GM12878 (cell line): ENCODE data around the gene LARGE1. TPM values are rescaled to one million over a fixed set of nuclear protein-coding genes. Genes with fewer than 3 reads are reported as not detected.

Source experiments
- ATAC-seq: fragments of 200-7000 bp; cut with Tn5 transposase; 3 replicates; pipeline ENCODE4 v1.9.1; 2020; ENCODE audit warnings: mild to moderate bottlenecking, moderate library complexity
- BruUV-seq: library from RNA; stranded (reverse); fragments of 400-500 nt; replicated peaks from 2 replicates; lab custom pipeline; 2021; lab: Mats Ljungman, UMichigan
- CTCF ChIA-PET: fragments of 300-600 bp; sonication (Branson Sonifier 250); formaldehyde crosslinking; extraction: SDS; loops from one replicate; lab custom pipeline; 2021; ENCODE audit warnings: inconsistent platforms; lab: Yijun Ruan, JAX
- POLR2A ChIA-PET: fragments of 350-600 bp; formaldehyde crosslinking; extraction: SDS; loops from one replicate; lab custom pipeline; 2021; ENCODE audit warnings: inconsistent platforms; lab: Charles Lee
- RAD21 ChIA-PET: fragments of 300-600 bp; sonication (Branson Sonifier 250); formaldehyde crosslinking; loops from one replicate; lab custom pipeline; 2023; ENCODE audit warnings: antibody characterized with exemption; ENCODE audit not compliant: unreplicated experiment; lab: Charles Lee
- SMC1A ChIA-PET: fragments of 300-600 bp; sonication (Branson Sonifier 250); formaldehyde crosslinking; loops from one replicate; lab custom pipeline; 2023; ENCODE audit not compliant: unreplicated experiment, uncharacterized antibody; lab: Charles Lee
- DNase-seq: peaks from one replicate; pipeline ENCODE4 v3.0.0-alpha.2; 2011; ENCODE audit warnings: low read depth, low spot score
- FAIRE-seq: peaks from 3 replicates; lab custom pipeline; 2011; peaks lifted over from hg19 to GRCh38; lab: Jason Lieb, UNC
- H2AFZ ChIP-seq: 2 replicates; pipeline ENCODE4 v1.6.0; 2011; ENCODE audit warnings: low read depth, low read length, control low read depth; ENCODE audit not compliant: control insufficient read depth
- H3K27ac ChIP-seq: 2 replicates; pipeline ENCODE4 v1.5.1; 2011; ENCODE audit warnings: control low read depth; ENCODE audit not compliant: control insufficient read depth, insufficient read depth
- H3K27me3 ChIP-seq, 2 experiments: replicated peaks in 1 of 2; 2 replicates each; pipeline versions ENCODE4 v1.6.0 to v1.6.1; 2011; ENCODE audit warnings: low read length in 1 of 2; ENCODE audit not compliant: control insufficient read depth in 2 of 2, insufficient read depth in 2 of 2
- H3K36me3 ChIP-seq, 2 experiments: 2 replicates each; pipeline ENCODE4 v1.5.1; 2011; ENCODE audit warnings: low read length in 1 of 2; ENCODE audit not compliant: control insufficient read depth in 2 of 2, insufficient read depth in 2 of 2
- H3K4me1 ChIP-seq: 2 replicates; pipeline ENCODE4 v1.6.1; 2011; ENCODE audit warnings: mild to moderate bottlenecking, low read length, moderate library complexity, mixed read lengths; ENCODE audit not compliant: control insufficient read depth, insufficient read depth
- H3K4me2 ChIP-seq: 2 replicates; pipeline ENCODE4 v1.6.0; 2011; ENCODE audit warnings: control low read depth; ENCODE audit not compliant: control insufficient read depth, insufficient read depth
- H3K4me3 ChIP-seq: fragments of 200-600 bp; sonication (generic); 2 replicates; pipeline ENCODE4 v1.5.1; 2016
- H3K79me2 ChIP-seq: 2 replicates; pipeline ENCODE4 v1.6.0; 2011; ENCODE audit warnings: low read length; ENCODE audit not compliant: control insufficient read depth, insufficient read depth
- H3K9ac ChIP-seq: 2 replicates; pipeline ENCODE4 v1.8.0; 2011; ENCODE audit warnings: low read length, control low read depth, mixed read lengths; ENCODE audit not compliant: control insufficient read depth, insufficient read depth
- H3K9me3 ChIP-seq: replicated peaks from 3 replicates; pipeline ENCODE4 v1.5.1; 2011; ENCODE audit warnings: mild to moderate bottlenecking, low read length; ENCODE audit not compliant: control insufficient read depth, insufficient read depth
- H4K20me1 ChIP-seq: 2 replicates; pipeline ENCODE4 v1.6.0; 2011; ENCODE audit not compliant: control insufficient read depth, insufficient read depth
- CBX3 ChIP-seq: fragments of 200-600 bp; sonication (generic); IDR thresholded peaks from 2 replicates; pipeline ENCODE4 v1.6.1; 2016; ENCODE audit warnings: low read depth, borderline replicate concordance
- CHD4 ChIP-seq: fragments of 200-600 bp; sonication (generic); IDR thresholded peaks from 2 replicates; pipeline ENCODE4 v1.6.1; 2016; ENCODE audit warnings: mild to moderate bottlenecking
- NFIC ChIP-seq: IDR thresholded peaks from 2 replicates; pipeline ENCODE4 v1.6.1; 2012; ENCODE audit warnings: low read depth, mild to moderate bottlenecking, inconsistent platforms, low read length, moderate library complexity
- PAX5 ChIP-seq: IDR thresholded peaks from 2 replicates; pipeline ENCODE4 v1.6.1; 2011; ENCODE audit warnings: low read depth, low read length, borderline replicate concordance
- SRF ChIP-seq, 2 experiments: IDR thresholded peaks; 2 replicates each; pipeline ENCODE4 v1.6.1; 2011; ENCODE audit warnings: low read depth in 2 of 2, low read length in 2 of 2, mild to moderate bottlenecking in 1 of 2, moderate library complexity in 1 of 2
- TCF7 ChIP-seq: IDR thresholded peaks from 2 replicates; pipeline ENCODE4 v1.6.1; 2014; ENCODE audit warnings: antibody characterized with exemption, borderline replicate concordance
- WGBS: methylation state at CpG from one replicate; pipeline ENCODE4 v1.1.6; 2016; ENCODE audit warnings: low lambda C conversion rate; ENCODE audit not compliant: insufficient replicate concordance, insufficient coverage; ENCODE audit errors: missing lambda C conversion rate; 5-methylcytosine and 5-hydroxymethylcytosine counted together
- in situ Hi-C: fragments of 300-500 bp; cut with MboI; formaldehyde crosslinking; loops from 9 replicates; pipeline ENCODE4 v1.14.3; 2018; ENCODE audit warnings: mixed read lengths
- intact Hi-C: fragments of 100-400 bp; cut with micrococcal nuclease; formaldehyde crosslinking; loops from one replicate; pipeline ENCODE4 v1.14.2; 2022; ENCODE audit not compliant: unreplicated experiment
- polyA plus RNA-seq, 11 experiments: library from polyadenylated mRNA; depleted of rRNA in 4 of 11; unstranded in 6 of 11; stranded (reverse) in 5 of 11; fragments of >200 nt; fragmentation: Nextera tagmentation in 4 of 11; fragmentation: Illumina TruSeq in 1 of 11; extraction: Ambion mirVana in 4 of 11; extraction: Trizol in 1 of 11; gene quantifications; 1 replicate in 1 of 11; 2 replicates in 10 of 11; pipeline versions ENCODE4 v1.2.1 to v1.2.3, GENCODE V29; 2011 to 2016; ENCODE audit warnings: inconsistent platforms in 2 of 11, missing spikeins in 2 of 11, low read depth in 1 of 11
- total RNA-seq, 4 experiments: library from RNA; depleted of rRNA in 3 of 4; stranded (reverse); fragments of >200 nt in 3 of 4; fragmentation: Illumina TruSeq in 1 of 4; extraction: Trizol in 1 of 4; gene quantifications; 2 replicates each; pipeline versions ENCODE4 v1.2.1 to v1.2.3, GENCODE V29; 2013 to 2021

LARGE1 gene
- total and polyA plus RNA-seq, 10 of the 15 experiments (the other 5 are each of a cell fraction or from before 2014, with no cell fraction given): 3.2 to 41.4 (median 17.3) TPM

- ChIA-PET SMC1A (interaction anchor here (0.7 to 4.4 kb wide), 13 partner anchors 9 to 351 kb away, joined by 3 to 48 read pairs (median 4); no protein-coding TSS in a partner anchor), RAD21 (interaction anchor here (1.1 to 3.2 kb wide), 7 partner anchors 9 to 352 kb away, joined by 4 to 15 read pairs (median 9); no protein-coding TSS in a partner anchor), POLR2A (interaction anchor here (0.8 kb wide), 1 partner anchor 270 kb away, joined by 3 read pairs; no protein-coding TSS in a partner anchor), CTCF (interaction anchor here (0.8 to 7.2 kb wide), 9 partner anchors 9 to 349 kb away, joined by 3 to 68 read pairs (median 4); no protein-coding TSS in a partner anchor)
- no peak for FAIRE-seq
- Histone ChIP-seq H4K20me1 (no peaks in the 10 kb centered on the region), H3K9ac (no peak overlapping the region), H3K79me2 (no peaks in the 10 kb centered on the region; the same call in 1 of the 2 replicates), H3K27me3 (no peaks in the 10 kb centered on the region), H3K4me1 (peaks cover 49% of the 10 kb centered on the region), H3K27ac (no peak overlapping the region), H2AFZ (no peak overlapping the region), H3K36me3 (no peaks in the 10 kb centered on the region), H3K9me3 (no peaks in the 10 kb centered on the region; the same call in 2 of the 3 replicates), H3K4me3 (no peak overlapping the region), H3K4me2 (peak overlapping the region; percentile 92; the same call in 1 of the 2 replicates)
- intact Hi-C loops: loop anchor here (2.0 to 5.0 kb wide), 3 partner anchors 97 to 327 kb away; no protein-coding TSS in a partner anchor
- in situ Hi-C loops: loop anchor here (5.0 kb wide), 1 partner anchor 97 kb away; no protein-coding TSS in a partner anchor
- no peak for ATAC-seq
- WGBS: 29% methylated on average over 3 of the region's 3 CpGs
- DNase-seq: no peak
- BruUV-seq: no TSS peak
- TF ChIP-seq PAX5 (no peak), CBX3 (no peak), SRF (IDR thresholded peaks at IDR 0.05; ENCODE audit: low read depth in 2 of 2, low read length in 2 of 2) (no peak)
These were observed 350.7 kb downstream of the LARGE1 start for GRCh38 chr22:33569559-33569958.

GRCh38 chr22:33569018-33569417 lies 351.3 kb downstream of the LARGE1 start:
- SMC1A ChIA-PET: interaction anchor here (0.9 to 4.4 kb wide), 13 partner anchors 10 to 352 kb away, joined by 3 to 48 read pairs (median 4); no protein-coding TSS in a partner anchor
- 0 out of 2 replicates have a peak overlapping the region, but pooled peaks have one; percentile 25 for H2AFZ ChIP-seq

More at GRCh38 chr22:33569018-33569417, 351.3 kb downstream of the LARGE1 start:
- ATAC-seq: peak; percentile 5; the same call in 1 of the 3 replicates
- 0% methylated on average over 4 of the region's 4 CpGs for WGBS
- Histone ChIP-seq H4K20me1 (no peaks in the 10 kb centered on the region), H3K27ac (peak overlapping the region; percentile 91), H3K27me3 (no peaks in the 10 kb centered on the region), H3K36me3 (no peaks in the 10 kb centered on the region), H3K9me3 (no peaks in the 10 kb centered on the region; the same call in 2 of the 3 replicates), H3K79me2 (no peaks in the 10 kb centered on the region; the same call in 1 of the 2 replicates), H3K9ac (peak overlapping the region; percentile 40; the same call in 1 of the 2 replicates), H3K4me1 (peaks cover 49% of the 10 kb centered on the region), H3K4me2 (peak overlapping the region; percentile 92), H3K4me3 (peak overlapping the region; percentile 28; the same call in 1 of the 2 replicates)
- no TSS peak for BruUV-seq
- intact Hi-C loops: loop anchor here (2.0 to 5.0 kb wide), 3 partner anchors 96 to 327 kb away; no protein-coding TSS in a partner anchor
- no peak for FAIRE-seq
- TF ChIP-seq CHD4 (no peak), NFIC (peak; percentile 7; the same call in 1 of the 2 replicates), TCF7 (no peak)
- ChIA-PET CTCF (interaction anchor here (0.8 to 7.2 kb wide), 8 partner anchors 11 to 350 kb away, joined by 3 to 68 read pairs (median 4); no protein-coding TSS in a partner anchor), RAD21 (interaction anchor here (0.6 to 3.2 kb wide), 9 partner anchors 10 to 353 kb away, joined by 4 to 15 read pairs (median 6); no protein-coding TSS in a partner anchor), POLR2A (interaction anchor here (0.8 kb wide), 1 partner anchor 269 kb away, joined by 3 read pairs; no protein-coding TSS in a partner anchor)
- in situ Hi-C loops: loop anchor here (5.0 kb wide), 1 partner anchor 97 kb away; no protein-coding TSS in a partner anchor
- no peak for DNase-seq
